H1 (cell line): Measurements from ENCODE around the gene PARP15. TPM values are rescaled to one million over a fixed set of nuclear protein-coding genes. Genes with fewer than 3 reads are reported as not detected.

ENCODE experiments used
- polyA plus RNA-seq, 7 experiments: library from polyadenylated mRNA; depleted of rRNA in 3 of 7; stranded (reverse) in 5 of 7; unstranded in 2 of 7; fragments of >200 nt in 5 of 7; fragments of 200-250 nt in 2 of 7; gene quantifications; 1 replicate in 5 of 7; 2 replicates in 1 of 7; 4 replicates in 1 of 7; pipeline versions ENCODE4 v1.2.1 to v1.2.3, GENCODE V29; 2011 to 2013; ENCODE audit warnings: missing spikeins in 2 of 7, mixed read lengths in 2 of 7
- total RNA-seq: library from RNA; stranded (reverse); fragmentation: NEBNext Ultra II Directional; extraction: Animal tissue kit (Norgen Biotek cat#: 25700); gene quantifications from 2 replicates; pipeline ENCODE4 v1.2.1, GENCODE V29; 2021

Gene PARP15
- total and polyA plus RNA-seq, 2 of the 8 experiments (the other 6 are each of a cell fraction or from before 2014, with no cell fraction given) = 0.37 to 0.45 TPM

Other genes starting within 250 kb of the PARP15 start
- 69.6 and 90.1 TPM in 2 replicates for gene MIX23, start 194.4 kb upstream of the PARP15 start, total RNA-seq
- 10.9 and 22.1 TPM in 2 replicates for gene MIX23, start 194.4 kb upstream of the PARP15 start, polyA plus RNA-seq (2011; rRNA removed)
- gene FAM162A, start 193.5 kb upstream of the PARP15 start, total RNA-seq = 54.1 and 59.7 TPM in 2 replicates
- gene FAM162A, start 193.5 kb upstream of the PARP15 start, polyA plus RNA-seq (2011; rRNA removed) = 21.0 and 38.2 TPM in 2 replicates
- gene WDR5B, start 161.6 kb upstream of the PARP15 start, total RNA-seq = 2.7 and 3.5 TPM in 2 replicates
- gene WDR5B, start 161.6 kb upstream of the PARP15 start, polyA plus RNA-seq (2011; rRNA removed) = 1.4 and 1.9 TPM in 2 replicates
- 59.0 and 63.0 TPM in 2 replicates for gene KPNA1, start 62.7 kb upstream of the PARP15 start, total RNA-seq
- 12.2 and 14.8 TPM in 2 replicates for gene KPNA1, start 62.7 kb upstream of the PARP15 start, polyA plus RNA-seq (2011; rRNA removed)
- 3.4 and 3.7 TPM in 2 replicates for gene PARP9, start 13.3 kb upstream of the PARP15 start, total RNA-seq
- gene PARP9, start 13.3 kb upstream of the PARP15 start, polyA plus RNA-seq (2011; rRNA removed) = 1.9 and 4.5 TPM in 2 replicates
- gene DTX3L, start 13.3 kb upstream of the PARP15 start, total RNA-seq = 8.4 and 11.3 TPM in 2 replicates
- gene DTX3L, start 13.3 kb upstream of the PARP15 start, polyA plus RNA-seq (2011; rRNA removed) = 1.7 and 1.9 TPM in 2 replicates
- gene PARP14, start 103.2 kb downstream of the PARP15 start, total RNA-seq = 15.9 and 17.6 TPM in 2 replicates
- 8.2 and 12.6 TPM in 2 replicates for gene PARP14, start 103.2 kb downstream of the PARP15 start, polyA plus RNA-seq (2011; rRNA removed)
- gene HSPBAP1, start 216.2 kb downstream of the PARP15 start, total RNA-seq = 8.3 and 8.7 TPM in 2 replicates
- gene HSPBAP1, start 216.2 kb downstream of the PARP15 start, polyA plus RNA-seq (2011; rRNA removed) = 3.8 and 7.5 TPM in 2 replicates
- gene SLC49A4, start 217.4 kb downstream of the PARP15 start, total RNA-seq = 10.2 and 10.5 TPM in 2 replicates
- gene SLC49A4, start 217.4 kb downstream of the PARP15 start, polyA plus RNA-seq (2011; rRNA removed) = 5.5 and 9.5 TPM in 2 replicates